Transverse colon (tissue), 4 donors: ENCODE measurements around the gene HSDL1. TPM values are rescaled to one million over a fixed set of nuclear protein-coding genes. Genes with fewer than 3 reads are reported as not detected.

ENCODE experiments used
- DNase-seq: peaks from one replicate; pipeline ENCODE4 v3.0.0-alpha.2; 2019
- H3K27ac ChIP-seq, 4 donors: fragments of 200-600 bp; sonication (generic); 2 replicates each; pipeline ENCODE4 v1.5.1; 2016 to 2018; ENCODE audit warnings: inconsistent platforms in 4 of 4
- H3K27me3 ChIP-seq: fragments of 200-600 bp; sonication (generic); 2 replicates; pipeline ENCODE4 v1.5.1; 2017; ENCODE audit warnings: inconsistent platforms
- H3K36me3 ChIP-seq, 4 donors: fragments of 200-600 bp; sonication (generic); 2 replicates each; pipeline ENCODE4 v1.5.1; 2017 to 2019; ENCODE audit warnings: inconsistent platforms in 4 of 4
- H3K4me1 ChIP-seq, 4 donors: fragments of 200-600 bp; sonication (generic); 2 replicates each; pipeline ENCODE4 v1.5.1; 2017 to 2020; ENCODE audit warnings: inconsistent platforms in 4 of 4
- H3K4me3 ChIP-seq, 4 donors: fragments of 200-600 bp; sonication (generic); 1 replicate in 1 of 4; 2 replicates in 3 of 4; pipeline versions ENCODE4 v1.5.1 to v1.6.1; 2017 to 2019; ENCODE audit warnings: inconsistent platforms in 4 of 4
- H3K9me3 ChIP-seq, 2 donors: fragments of 200-600 bp; sonication (generic); 2 replicates each; pipeline ENCODE4 v1.5.1; 2017 to 2019; ENCODE audit warnings: inconsistent platforms in 2 of 2
- CTCF ChIP-seq, 5 experiments: fragments of 200-600 bp in 3 of 5; fragments of 450-650 bp in 2 of 5; sonication (generic) in 3 of 5; IDR thresholded peaks; 1 replicate in 2 of 5; 2 replicates in 3 of 5; pipeline ENCODE4 v1.5.1; 2016 to 2017; ENCODE audit warnings: antibody characterized with exemption in 5 of 5, inconsistent platforms in 3 of 5, mild to moderate bottlenecking in 2 of 5, moderate library complexity in 1 of 5
- EP300 ChIP-seq: sonication (generic); formaldehyde crosslinking; IDR thresholded peaks from one replicate; pipeline ENCODE4 v1.6.1; 2017; ENCODE audit warnings: antibody characterized with exemption, low read depth
- POLR2A ChIP-seq: fragments of 450-650 bp; IDR thresholded peaks from one replicate; pipeline ENCODE4 v1.6.1; 2016; ENCODE audit warnings: antibody characterized with exemption, mild to moderate bottlenecking, moderate library complexity
- POLR2AphosphoS5 ChIP-seq, 3 donors: sonication (generic); formaldehyde crosslinking; IDR thresholded peaks; one replicate each; pipeline ENCODE4 v1.6.1; 2016; ENCODE audit warnings: antibody characterized with exemption in 3 of 3
- WGBS, 2 donors: methylation state at CpG; one replicate each; pipeline ENCODE4 v1.1.5; 2018; ENCODE audit warnings: low coverage in 1 of 2; 5-methylcytosine and 5-hydroxymethylcytosine counted together
- in situ Hi-C, 4 donors: fragments of 200-750 bp; cut with MboI; loops; one replicate each; pipeline versions ENCODE4 v1.15.0 to v1.15.1; 2017; ENCODE audit warnings: low sequenced_read_pairs in 3 of 4, low pct_ligation_motif_present in 1 of 4, low pct_unique_long_range_greater_than_20kb in 1 of 4
- intact Hi-C: fragments of 100-400 bp; cut with DNase I; formaldehyde crosslinking; loops from one replicate; pipeline ENCODE4 v1.15.1; 2023; ENCODE audit warnings: low total_unique reads
- total RNA-seq, 4 donors: library from RNA; depleted of rRNA; stranded (reverse); fragments of >200 nt; gene quantifications; one replicate each; pipeline ENCODE4 v1.1.0, GENCODE V29; 2016

The HSDL1 gene
- total RNA-seq, 4 donors from 2014 or later = 1.2 to 16.2 (median 8.7) TPM

DNA sequence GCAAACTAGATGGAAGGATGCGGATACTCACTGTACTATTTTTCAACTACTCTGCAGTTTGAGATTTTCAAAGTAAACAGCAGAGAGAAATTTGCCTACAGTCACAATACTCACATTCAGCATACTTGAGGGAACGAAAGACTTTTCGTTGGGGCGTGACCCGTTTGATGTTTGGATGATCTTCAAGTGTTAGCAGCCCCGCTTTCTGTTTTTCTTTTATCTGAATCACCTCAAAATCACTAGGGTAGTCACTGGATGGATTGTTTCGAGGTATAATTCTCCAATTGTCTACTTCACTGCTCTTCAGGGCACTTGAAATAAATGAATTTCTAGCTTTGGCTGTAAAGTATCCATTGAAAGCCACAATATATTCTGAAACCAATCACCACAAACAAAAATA is 46.0 kb downstream of the HSDL1 start:
- intact Hi-C loops = no loop called here
- Histone ChIP-seq H3K9me3 (no peaks in the 10 kb centered on the region), H3K4me3 (no peak overlapping the region), H3K27me3 (no peaks in the 10 kb centered on the region), H3K36me3 (peaks cover 0 to 25% (median 6%) of the 10 kb centered on the region in 4 donors), H3K4me1 (peaks cover 6 to 43% (median 21%) of the 10 kb centered on the region in 4 donors), H3K27ac (peak overlapping the region in 1 of 4 donors; percentile 10)
- no peak for TF ChIP-seq POLR2AphosphoS5 (IDR thresholded peaks at IDR 0.05)
- TF ChIP-seq EP300 = no peak
- TF ChIP-seq CTCF (IDR thresholded peaks at IDR 0.05) = no peak
- no peak for TF ChIP-seq POLR2A
- WGBS, 2 donors = 94 to 97% methylated on average over 7 of the region's 7 CpGs
- in situ Hi-C loops = loop anchor here in 1 of 4 donors (10.0 to 25.0 kb wide), 2 partner anchors 86 to 388 kb away; partner anchors contain the start of gene TAF1C
- DNase-seq = no peak

- H3K9me3 ChIP-seq = no peaks in the 10 kb centered on the region
- H3K27ac ChIP-seq = peak overlapping the region; percentile 51 to 72 (median 62)
- DNase-seq = peak; percentile 49
- H3K36me3 ChIP-seq = peaks cover 0 to 36% (median 11%) of the 10 kb centered on the region in 4 donors
- TF ChIP-seq POLR2AphosphoS5 (IDR thresholded peaks at IDR 0.05) = peak in 2 of 3 donors; percentile 25 to 48
- no peak for TF ChIP-seq EP300
- no peak for TF ChIP-seq POLR2A
- TF ChIP-seq CTCF (IDR thresholded peaks at IDR 0.05) = no peak
- H3K4me1 ChIP-seq = peaks cover 0 to 42% (median 21%) of the 10 kb centered on the region in 4 donors
- no peak overlapping the region for H3K4me3 ChIP-seq
- intact Hi-C loops = no loop called here
- 50 to 71% methylated on average over 2 to 4 of the region's 4 CpGs for WGBS, 2 donors
- in situ Hi-C loops = loop anchor here in 1 of 4 donors (10.0 to 25.0 kb wide), 2 partner anchors 88 to 391 kb away; partner anchors contain the start of gene TAF1C
- H3K27me3 ChIP-seq = no peaks in the 10 kb centered on the region
These were observed 48.5 kb downstream of the HSDL1 start for GRCh38 chr16:84096447-84097005.

DNA sequence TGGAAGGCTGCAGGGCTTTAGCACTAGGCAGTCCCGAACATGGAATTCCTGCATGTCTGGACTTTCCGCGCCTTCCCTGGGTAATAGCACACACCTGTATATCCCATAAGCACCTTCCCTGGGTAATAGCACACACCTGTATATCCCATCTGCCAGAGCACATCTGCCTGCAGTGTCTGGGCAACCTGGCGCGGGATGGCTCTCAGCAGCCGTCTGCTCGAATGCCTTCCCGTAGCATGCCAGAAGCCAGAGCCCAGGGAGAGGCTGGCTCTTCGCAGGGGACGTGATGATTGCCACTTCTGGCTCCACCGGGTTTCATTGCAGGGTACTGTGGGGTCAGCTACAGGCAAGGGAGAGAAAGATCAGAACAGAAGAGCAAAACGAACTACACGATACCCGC is 49.5 kb downstream of the HSDL1 start:
- intact Hi-C loops (no loop called here), in situ Hi-C loops (loop anchor here in 1 of 4 donors (10.0 to 25.0 kb wide), 2 partner anchors 89 to 392 kb away; partner anchors contain the start of gene TAF1C)
- peak overlapping the region in 3 of 4 donors; percentile 57 to 72 (median 66) for H3K27ac ChIP-seq
- TF ChIP-seq CTCF (IDR thresholded peaks at IDR 0.05) (no peak), EP300 (no peak), POLR2AphosphoS5 (IDR thresholded peaks at IDR 0.05) (no peak), POLR2A (no peak)
- H3K9me3 ChIP-seq = no peaks in the 10 kb centered on the region
- WGBS, 2 donors = 65 to 82% methylated on average over 2 to 14 of the region's 14 CpGs
- H3K4me1 ChIP-seq = peaks cover 0 to 42% (median 21%) of the 10 kb centered on the region in 4 donors
- peaks cover 0 to 38% (median 14%) of the 10 kb centered on the region in 4 donors for H3K36me3 ChIP-seq
- H3K27me3 ChIP-seq = no peaks in the 10 kb centered on the region
- no peak for DNase-seq
- no peak overlapping the region for H3K4me3 ChIP-seq

GRCh38 chr16:84093879-84094270 is 51.1 kb downstream of the HSDL1 start:
- Histone ChIP-seq H3K4me1 (peaks cover 0 to 37% (median 17%) of the 10 kb centered on the region in 4 donors), H3K36me3 (peaks cover 0 to 50% (median 18%) of the 10 kb centered on the region in 4 donors), H3K4me3 (no peak overlapping the region), H3K9me3 (no peaks in the 10 kb centered on the region), H3K27me3 (no peaks in the 10 kb centered on the region), H3K27ac (peak overlapping the region in 2 of 4 donors; percentile 42 to 50)
- no peak for DNase-seq
- WGBS, 2 donors = 100% methylated on average over 4 of the region's 4 CpGs; no CpG with 5 or more reads in 1 of the 2 donors
- in situ Hi-C loops = loop anchor here in 1 of 4 donors (10.0 to 25.0 kb wide), 2 partner anchors 91 to 393 kb away; partner anchors contain the start of gene TAF1C
- intact Hi-C loops = no loop called here
- TF ChIP-seq POLR2A (no peak), EP300 (no peak), POLR2AphosphoS5 (IDR thresholded peaks at IDR 0.05) (no peak), CTCF (IDR thresholded peaks at IDR 0.05) (no peak)
